HG02884 (cell line): ENCODE results near the gene LMF1.
"Not testable (repeated sequence)": the region's sequence is repeated elsewhere in the genome, so short reads cannot be mapped to it uniquely, and the experiment has no call there.

Experiments
- ATAC-seq: cut with Tn5 transposase; IDR thresholded peaks from one replicate; pipeline ENCODE4 v1.9.1; 2021; ENCODE audit warnings: mild to moderate bottlenecking, moderate library complexity; ENCODE audit not compliant: unreplicated experiment

The LMF1 gene

DNA sequence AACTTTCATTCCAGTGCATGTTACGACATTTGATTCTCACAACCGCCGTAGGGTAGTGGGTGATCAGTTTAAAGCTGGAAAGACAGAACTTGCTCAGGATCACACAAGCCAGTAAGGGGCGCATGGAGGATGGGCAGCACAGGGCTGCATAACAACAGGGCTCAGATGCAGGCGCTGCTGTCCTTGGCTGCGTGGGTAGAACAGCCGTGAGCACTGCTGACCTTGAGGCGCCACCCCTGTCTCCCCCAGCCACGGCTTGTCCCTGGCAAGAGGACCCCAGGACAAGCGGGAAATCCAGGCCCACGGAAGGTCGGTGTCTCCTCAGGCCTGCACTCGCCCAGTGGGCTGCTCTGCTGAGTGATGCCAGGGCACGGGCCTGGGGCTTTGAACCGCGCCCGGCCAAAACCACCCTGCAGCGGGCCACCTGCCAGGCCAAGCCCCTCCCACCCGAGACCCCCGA, 84.7 kb downstream of the LMF1 start:
- no peak for ATAC-seq

DNA sequence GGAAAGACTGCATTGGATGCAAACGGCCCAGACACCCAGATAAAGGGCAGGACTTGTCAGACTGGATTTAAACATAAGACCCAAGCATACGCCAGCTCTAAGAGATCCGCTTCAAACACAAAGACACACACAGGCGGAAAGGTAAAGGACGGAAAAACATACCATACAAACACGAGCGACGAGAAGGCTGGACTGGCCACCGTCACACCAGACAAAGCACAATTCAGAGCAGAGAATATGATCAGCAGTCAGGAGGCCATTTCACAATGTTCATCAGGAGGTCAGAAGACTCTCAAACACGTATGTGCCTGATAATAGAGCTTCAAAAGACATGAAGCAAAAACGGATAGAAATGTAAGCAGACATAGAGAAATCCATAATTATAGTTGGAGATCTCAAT, 85.4 kb downstream of the LMF1 start:
- no peak for ATAC-seq

DNA sequence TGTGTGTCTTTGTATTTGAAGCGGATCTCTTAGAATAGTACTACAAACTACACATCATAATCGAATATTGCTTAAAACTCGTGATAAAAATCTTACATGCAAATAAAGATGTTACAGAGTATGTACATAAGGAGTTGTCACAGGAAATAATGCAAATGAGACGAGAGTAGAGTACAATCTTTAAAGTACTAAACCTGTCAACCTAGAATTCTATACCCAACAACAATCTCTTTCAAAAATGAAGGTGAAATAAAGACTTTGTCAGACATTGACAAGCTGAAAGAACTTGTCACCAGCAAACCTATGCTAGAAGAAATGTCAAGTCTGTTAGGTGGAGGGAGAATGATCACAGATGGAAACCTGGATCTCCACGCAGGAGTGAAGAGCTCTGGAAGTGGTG, 86.6 kb downstream of the LMF1 start:
- no peak for ATAC-seq

DNA sequence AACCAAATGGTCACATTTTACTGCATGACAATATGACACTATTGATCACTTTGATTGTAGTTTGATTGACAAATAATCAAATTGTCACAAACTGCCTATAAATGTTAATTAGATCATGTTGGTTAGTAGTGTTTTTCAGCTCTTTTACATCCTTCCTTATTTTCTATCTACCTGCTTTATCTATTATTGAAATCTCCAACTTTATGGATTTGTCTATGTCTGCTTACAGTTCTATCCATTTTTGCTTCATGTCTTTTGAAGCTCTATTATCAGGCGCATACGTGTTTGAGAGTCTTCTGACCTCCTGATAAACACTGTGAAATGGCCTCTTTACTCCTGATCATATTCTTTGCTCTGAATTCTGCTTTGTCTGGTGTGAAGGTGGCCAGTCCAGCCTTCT, 87.0 kb downstream of the LMF1 start:
- no peak for ATAC-seq

DNA sequence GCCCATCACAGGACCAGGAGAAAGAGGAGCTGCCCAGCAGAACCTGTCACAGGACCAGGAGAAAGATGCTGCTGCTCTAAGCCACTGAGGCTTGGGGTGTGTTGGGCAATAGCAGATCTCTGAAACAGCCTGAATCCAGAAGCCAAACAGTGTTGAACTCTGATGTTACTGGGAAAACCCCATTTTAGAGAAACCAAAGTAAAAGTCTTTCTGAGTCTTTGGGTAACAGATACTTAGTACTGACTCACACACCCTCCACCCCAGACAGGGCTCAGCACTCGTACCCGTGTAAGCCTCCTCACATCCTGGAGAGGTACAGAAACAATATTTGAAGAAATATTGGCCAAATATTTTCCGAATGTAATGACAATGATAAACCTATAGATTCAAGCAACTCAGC, 87.4 kb downstream of the LMF1 start:
- ATAC-seq, result no peak

DNA sequence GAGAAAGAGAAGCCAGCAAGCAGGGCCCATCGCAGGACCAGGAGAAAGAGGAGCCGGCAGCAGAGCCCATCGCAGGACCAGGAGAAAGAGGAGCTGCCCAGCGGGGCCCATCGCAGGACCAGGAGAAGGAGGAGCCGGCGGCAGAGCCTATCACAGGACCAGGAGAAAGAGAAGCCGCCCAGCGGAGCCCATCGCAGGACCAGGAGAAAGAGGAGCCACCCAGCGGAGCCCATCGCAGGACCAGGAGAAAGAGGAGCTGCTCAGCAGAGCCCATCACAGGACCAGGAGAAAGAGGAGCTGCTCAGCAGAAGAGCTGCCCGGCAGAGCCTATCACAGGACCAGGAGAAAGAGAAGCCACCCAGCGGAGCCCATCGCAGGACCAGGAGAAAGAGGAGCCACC, 88.1 kb downstream of the LMF1 start:
- ATAC-seq, result not testable (repeated sequence)

DNA sequence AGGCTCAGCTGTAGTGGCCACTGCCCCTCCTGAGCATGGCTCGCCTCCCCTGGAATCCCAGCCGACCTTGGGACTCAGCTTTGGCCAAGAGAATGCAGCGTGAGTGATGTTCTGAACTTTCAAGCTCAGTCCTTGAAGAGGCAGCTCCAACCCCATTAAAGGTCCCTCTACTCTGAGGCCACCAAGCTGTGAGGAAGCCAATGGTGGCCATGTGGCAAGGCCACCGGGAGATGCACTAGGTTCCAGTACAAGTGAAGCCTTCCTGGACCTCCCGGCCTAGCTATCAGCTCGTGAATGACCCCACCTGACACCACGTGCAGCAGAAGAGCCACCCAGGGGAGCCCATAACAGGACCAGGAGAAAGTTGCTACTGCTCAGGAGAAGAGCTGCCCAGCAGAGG, 88.5 kb downstream of the LMF1 start:
- ATAC-seq, result no peak

DNA sequence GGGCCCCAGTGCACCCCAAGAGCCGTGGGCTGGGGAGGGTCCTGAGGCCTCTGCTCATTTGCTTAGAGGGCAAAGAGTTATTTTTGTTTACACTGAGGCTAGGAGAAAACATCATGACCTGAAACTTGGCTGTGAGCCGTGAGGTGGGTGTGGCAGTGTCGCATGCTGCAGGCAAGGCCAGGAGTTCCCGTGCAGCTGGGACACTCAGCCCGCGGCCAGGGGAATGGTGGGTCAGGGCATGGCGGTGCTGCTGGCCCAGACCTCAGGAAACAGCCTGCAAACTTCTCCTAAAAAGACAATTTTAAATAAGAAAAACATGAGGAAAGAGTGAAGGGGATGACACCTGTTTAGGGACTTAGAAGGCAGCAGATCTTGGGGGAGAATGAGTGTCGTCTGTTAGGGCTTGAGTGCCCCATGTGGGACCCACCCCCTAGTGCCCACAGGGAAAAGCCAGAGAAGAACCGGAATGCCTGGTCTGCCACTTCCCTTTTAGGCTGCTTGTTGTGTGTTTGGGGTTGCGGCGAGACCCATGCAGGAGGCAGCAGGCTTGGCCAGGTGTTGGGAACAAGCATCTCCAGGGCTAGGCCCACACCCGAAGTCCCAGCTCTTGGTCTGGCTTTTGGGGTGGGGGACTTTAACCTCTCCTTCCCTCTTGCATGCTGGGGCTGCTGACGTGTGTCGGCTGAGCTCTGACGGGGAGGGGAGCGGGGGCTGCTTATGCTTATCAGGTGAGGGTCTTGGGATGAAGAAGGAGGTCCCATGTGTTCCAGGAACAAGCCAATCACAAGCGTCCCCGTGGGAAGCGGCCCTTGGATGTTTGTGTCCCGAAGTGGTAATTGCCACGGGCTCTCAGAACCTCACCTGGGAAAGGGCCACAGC, 89.3 kb downstream of the LMF1 start:
- ATAC-seq, result no peak

DNA sequence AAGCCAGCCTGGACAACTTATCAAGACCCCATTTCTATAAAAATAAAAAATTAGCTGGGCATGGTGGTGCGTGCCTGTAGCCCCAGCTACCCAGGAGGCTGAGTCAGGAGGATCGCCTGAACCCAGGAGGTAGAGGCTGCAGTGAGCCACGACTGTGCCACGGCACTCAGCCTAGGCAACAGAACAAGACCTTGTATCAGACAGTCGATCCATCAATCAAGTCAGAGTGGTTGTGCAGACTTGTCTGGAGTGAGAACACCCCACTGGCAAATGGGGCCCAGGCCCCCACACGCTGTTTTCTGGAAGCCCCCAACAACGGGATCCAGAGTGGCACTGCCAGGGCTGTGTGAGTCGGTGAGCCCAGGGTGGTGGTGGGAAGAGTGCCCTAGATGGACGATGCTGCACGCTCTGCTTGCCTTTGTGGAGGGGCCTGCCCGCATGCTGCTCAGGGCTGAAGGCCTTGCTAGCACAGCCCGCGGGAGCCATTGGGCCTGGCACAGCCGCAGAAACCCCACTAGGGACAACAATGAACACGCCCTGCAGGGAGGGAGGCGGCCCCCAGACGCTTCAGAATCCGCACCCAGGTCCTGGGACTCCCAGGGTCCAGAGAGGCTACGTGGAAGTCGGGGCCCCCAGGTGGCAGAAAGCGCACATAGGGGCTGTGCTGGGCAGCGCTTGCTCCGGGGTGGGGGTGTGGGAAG, 90.2 kb downstream of the LMF1 start:
- ATAC-seq, result no peak

DNA sequence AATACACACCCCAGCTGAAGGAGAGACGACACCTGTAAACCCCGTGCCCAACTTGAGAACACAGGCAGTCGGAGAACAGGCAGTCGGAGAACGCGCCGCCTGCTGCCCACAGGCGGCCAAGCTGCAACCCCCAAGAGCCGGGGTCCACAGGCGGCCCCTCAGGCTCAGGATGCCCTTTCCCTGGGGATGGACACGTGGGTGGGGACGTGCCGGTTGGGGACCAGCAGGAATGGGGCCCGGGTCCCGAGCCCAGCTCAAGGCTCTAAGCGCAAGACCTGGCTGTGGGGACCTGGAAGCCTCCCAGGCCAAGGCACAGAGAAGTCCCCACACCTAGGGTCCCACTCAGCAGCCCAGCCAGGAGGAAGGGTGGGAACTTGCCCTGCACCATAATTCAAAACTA, 90.8 kb downstream of the LMF1 start:
- no peak for ATAC-seq

DNA sequence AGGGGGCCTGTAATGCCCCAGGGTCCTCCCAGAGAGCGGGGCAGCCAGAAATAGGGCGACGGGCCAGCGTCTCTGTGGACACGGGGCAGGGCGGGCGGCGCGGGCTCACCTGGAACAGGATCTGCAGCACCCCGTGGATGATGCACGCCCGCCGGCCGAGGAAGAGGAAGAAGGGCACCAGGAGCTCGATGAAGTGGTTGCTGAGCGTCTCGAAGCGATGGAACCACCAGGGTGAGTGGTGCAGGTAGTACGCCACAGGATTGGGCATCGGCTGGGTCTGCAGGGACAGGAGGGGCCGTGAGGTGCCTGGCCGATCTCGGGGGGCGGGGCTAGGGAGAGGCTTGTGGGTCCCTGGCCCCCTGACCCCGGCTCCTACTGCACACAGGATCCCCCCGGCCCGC, 91.3 kb downstream of the LMF1 start:
- ATAC-seq, result no peak

DNA sequence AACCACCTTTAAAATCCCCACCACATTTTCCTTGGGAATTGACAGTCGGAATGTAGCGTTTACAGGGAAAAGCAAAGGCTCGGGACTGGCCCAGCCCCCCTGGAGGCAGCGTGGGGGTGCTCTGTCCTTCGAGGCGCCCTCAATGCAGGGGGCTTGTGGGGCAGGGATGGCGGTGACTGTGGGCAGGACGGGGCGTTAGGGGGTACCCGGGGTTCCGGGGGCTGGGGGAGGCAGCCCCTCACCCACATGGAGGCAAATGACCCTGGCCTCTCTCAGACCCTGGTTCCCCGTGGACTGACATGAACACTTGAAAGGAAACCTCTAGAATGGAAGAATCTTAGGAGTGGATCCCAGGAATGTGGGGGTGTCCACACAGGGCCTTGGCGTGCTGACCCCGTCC, 91.9 kb downstream of the LMF1 start:
- no peak for ATAC-seq

DNA sequence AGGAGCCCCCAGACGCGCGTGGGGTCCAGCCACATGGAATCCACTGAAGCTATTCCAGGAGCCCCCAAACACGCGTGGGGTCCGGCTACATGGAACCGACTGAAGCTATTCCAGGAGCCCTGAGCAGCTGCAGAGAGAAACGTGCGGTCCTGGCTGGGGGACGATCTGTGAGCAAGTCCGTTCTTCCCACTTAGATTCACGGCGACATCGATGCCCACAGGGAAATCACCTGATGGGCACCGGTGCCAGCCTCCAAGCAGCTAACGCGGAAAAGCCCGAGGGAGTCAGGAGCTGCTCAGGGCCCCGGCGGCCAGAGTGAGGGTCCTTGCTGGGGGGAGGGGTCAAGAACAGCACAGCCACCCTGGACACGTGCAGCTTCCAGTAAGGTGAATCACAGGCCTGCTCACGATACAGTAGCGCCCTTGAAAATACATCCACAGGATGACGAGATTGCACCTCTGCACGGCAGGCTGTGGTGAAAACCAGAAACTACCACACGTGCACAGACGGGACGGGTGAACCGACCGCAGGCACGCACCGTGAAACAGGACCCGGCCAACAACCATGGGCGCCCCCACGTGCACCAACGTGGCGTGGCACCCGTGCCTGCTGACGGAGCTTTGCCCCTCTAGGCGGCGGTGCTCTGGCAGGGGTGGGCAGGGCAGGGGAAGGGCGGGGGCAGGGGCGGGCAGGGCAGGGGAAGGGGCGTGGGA, 92.6 kb downstream of the LMF1 start:
- no peak for ATAC-seq

DNA sequence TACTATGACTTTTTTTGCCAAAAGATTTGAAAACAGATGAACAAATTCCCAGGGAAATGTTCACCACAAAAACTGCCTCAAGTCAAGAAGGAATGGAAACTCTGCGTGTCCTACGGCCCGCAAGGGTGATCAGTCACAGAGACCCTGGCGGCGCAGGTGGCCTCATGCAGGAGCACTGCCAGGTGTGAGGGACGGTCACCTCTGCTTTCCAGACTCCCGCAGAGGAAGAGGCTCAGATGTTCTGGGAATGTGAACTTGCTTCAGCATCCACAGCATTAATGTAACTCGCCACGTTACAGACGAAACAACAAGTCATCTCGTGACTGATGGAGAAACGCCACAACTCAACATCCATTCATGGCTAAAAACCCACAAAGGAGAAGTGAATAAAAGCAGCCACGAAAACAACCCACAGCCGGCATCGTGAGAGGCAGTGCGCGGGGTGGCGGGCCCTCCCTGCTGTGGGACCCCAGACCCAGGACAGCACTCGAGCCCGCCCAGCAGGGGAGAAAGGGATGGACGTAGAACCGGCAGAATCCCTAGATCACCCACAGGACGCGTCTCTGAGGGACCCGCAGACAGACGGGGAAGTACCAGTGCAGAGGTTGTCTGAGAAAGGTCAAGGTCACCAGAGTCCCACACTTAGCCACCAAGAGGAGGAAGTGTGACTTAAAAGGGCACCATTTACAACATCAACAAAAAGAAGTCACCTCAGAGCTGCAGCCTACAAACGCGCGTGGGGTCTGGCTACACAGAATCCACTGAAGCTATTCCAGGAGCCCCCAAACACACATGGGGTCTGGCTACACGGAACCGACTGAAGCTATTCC, 93.3 kb downstream of the LMF1 start:
- no peak for ATAC-seq

DNA sequence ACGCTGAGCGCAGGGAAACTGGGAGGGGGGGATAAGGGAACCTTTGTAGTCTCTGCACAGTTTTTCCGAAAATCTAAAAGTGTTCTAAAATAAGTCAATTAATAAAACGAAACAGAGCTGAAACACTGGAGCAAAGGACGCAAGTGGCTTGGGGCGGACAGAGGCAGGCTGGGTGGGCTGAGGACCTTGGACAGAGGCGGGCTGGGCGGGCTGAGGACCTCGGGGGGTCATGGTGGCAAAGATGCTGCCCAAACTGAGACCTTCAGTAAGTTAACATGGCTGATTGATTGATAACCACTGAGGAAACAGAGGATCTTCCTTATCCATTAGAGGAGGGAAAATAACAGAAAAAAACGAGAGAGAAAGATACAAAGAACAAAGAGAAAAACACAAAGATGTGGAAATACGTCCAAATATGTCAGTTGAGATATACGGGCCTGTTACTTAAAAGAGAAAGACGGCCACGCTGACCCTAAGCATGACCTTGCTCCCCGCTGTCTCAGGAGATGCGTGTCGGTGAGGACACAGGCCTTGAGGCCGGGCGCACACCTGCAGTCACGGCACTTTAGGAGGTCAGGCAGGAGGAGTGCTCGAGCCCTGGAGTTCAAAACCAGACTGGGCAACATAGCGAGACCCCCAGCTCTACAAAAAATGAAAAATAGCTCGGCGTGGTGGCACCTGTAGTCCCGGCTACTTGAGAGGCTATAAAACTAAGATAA, 94.1 kb downstream of the LMF1 start:
- no peak for ATAC-seq

DNA sequence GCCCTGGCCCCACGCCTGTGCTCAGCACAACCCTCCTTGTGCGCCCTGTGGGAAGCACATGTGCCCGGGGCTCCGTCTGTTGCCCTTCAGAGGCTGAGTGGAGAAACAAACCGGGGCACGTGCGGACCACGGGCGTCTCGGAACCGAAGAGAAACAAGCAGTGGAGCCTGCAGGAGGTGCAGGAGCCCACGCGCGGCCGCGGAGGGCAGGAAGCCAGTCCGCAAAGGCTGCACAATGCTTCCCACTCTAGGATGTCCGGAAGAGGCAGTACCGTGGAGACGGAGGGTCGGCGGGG, 94.8 kb downstream of the LMF1 start:
- ATAC-seq, result no peak

DNA sequence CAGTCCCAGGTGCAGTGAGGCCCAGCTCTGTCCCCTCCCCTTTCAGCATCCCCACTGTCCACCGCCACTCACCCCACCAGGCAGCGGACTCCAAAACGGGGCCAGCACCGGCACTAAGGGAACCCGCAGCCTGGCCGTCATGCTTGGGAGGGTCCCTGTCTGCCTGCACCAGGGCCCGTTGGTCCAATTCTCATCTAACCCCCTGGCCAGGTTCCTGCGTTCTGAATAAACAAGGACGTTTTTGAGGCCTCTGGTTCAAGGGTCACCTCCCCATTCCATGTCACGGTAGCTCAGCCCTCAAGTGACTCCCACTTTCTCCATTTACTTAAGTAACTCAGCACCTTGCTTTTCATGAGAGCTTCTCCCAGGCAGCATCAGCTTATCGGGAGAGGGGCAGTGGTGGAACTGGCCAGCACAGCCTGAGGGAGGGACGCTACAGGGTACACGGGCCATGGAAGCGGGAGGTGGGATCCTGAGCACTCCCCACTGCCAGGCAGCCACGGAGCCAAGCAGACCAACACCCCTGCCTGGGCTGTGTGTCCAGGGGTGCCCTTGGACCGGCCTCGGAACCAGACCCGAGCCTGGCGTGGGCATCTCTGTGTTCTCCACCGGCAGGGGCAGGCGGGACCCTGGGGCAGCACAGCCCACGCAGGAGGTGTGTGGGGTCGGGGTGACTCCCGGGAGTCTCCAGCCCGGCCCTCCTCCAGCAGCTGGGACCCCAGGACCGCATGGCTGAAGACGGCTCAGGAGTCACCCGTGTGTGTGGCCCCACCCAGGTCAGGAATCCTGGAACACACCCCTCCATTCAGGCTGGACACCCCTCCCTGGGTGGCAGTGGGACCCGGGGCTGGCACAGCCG, 95.4 kb downstream of the LMF1 start:
- ATAC-seq, result no peak

DNA sequence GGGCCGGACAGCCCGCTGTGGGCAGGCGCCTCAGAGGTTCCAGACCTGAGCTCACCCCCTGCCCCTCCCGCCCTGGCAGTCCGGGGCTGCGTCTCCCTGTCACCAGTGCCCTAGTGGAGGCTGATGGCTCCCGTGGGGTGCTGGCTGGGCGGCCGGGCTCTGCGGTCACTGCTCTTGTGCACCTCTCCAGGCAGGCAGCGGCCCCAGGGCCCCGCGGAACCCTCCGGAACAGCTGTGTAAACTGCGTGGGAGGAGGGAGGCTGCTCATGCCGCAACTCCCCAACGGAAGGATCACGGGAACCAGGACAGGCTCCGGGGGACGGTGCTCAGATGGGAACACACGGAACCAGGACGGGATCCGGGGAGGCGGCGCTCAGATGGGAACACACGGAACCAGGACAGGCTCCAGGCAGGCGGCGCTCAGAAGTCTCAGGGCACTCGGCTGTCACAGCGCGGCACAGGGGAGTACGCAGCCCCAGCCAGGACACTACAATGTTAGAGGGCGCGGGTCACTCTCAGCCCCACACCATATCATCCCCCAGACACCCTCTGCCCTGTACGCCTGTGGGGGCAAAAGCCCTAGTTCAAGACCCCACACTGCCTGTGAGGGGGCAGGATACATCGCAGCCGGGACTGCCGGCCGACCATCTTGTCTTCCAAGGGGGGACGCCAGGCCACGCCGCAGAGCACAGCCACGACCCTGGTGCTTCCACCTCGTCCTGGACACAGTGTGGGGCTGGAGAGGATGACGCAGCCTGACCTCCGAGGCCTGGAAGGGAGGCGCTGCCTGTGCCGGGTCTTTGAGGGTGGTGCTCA, 96.2 kb downstream of the LMF1 start:
- ATAC-seq, result no peak

DNA sequence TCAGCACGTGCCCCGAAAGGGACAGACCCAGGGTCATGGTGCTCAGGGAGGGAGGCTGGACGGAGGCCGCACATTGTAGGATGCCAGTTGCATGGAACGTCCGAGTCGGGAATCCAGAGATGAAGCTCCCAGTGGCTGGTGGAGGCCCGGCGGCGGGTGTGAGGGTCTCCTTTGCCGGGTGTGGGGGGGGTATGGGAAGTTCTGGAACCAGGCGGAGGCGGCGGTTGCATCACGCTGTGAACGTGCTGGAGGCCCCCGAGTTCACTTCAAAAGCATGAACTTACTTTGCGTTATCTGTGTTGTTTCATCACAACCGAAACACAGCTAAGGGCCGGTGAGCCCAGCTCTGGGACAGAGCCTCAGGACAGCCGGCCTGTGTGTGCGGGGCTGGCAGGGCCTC, 96.9 kb downstream of the LMF1 start:
- no peak for ATAC-seq
